Nasal cavity respiratory epithelium epithelial cell of viscerocranial mucosa (primary cell): ENCODE data around the gene HEY2. TPM values are rescaled to one million over a fixed set of nuclear protein-coding genes. Genes with fewer than 3 reads are reported as not detected.

Source experiments
- total RNA-seq: library from RNA; depleted of rRNA; stranded (reverse); fragments of >200 nt; gene quantifications from 2 replicates; pipeline ENCODE4 v1.2.3, GENCODE V29; 2014

Gene HEY2
- 0.34 and 0.36 TPM in 2 replicates for total RNA-seq

DNA sequence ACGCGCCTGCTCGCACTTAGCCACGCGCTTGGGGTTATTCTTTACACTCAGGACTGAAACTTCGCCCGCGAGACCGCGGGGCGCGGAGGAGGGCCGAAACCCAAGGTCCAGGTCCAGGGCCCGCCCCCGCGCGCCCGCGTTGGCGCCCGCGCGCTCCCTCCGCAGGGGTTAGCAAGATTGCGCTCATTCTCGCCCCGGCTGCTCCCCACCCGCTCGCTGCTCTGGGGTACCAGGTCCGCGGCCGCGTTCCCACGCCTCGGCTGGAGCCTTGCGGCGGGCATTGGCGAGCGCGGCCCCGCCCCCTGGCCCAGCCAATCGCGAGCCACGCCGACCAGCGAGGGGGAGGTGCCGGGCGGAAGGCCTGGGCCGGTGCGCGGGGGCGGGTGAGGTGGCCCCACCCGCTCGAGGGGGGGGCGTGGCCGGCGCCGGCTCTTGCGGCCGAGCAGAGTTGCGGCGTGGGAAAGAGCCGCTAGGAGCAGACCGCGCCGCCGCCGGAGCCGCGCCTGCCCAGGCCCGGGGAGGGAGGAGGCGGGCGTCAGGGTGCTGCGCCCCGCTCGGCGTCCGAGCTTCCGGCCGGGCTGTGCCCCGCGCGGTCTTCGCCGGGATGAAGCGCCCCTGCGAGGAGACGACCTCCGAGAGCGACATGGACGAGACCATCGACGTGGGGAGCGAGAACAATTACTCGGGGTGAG, at the start of gene HEY2:
Gene HEY2, plus strand, starts transcription at position 460 of the 692 bp plus-strand sequence. Its CDS starts 145 bp downstream, at position 605.

DNA sequence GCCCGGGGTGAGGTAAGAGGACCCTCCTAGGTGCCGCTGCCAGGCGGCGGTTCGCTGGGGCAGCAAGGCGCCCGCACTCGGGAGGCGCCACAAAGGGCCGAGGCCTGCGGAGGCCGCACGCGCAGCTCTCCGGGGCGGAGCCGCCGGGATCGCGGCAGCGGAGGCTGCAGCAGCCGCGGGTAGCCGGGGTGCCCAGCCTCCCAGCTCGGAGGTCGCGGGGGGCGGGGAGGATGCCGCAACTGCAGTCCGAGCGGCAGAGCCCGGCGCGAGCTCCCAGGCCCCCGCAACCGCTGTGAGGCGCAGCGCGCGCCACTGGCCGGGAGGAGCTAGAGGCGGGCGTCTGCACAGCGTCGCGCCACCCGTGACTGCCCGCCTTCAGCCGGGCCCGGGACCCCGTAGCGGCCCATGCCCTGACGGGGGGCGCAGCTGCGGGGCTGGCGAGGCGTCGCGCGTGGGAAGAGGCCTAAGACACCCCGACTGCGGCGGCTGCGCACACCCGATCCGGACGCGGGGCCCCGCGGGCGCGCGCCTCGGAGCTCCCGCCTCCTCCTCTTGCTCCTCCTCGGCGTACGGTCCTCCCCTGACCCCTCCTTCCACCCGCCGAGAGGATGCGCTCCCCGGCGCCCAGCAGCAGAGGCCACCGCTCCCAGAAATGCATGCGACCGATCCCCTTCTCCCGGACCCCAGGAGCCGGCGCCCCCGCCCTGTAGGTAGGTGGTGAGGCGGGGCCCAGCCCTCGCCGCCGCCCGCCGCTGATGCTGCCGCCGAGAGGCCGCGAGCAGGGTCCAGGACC, 41.1 kb downstream of the HEY2 start, which contains the start of gene NCOA7:
Gene NCOA7, plus strand, starts transcription at position 603 of the 793 bp plus-strand sequence. CDS start 24,395 bp downstream, outside the sequence.

Other genes with a start within 250 kb of the HEY2 start
- 66.0 and 151 TPM in 2 replicates for gene NCOA7, start 41.3 kb downstream of the HEY2 start, total RNA-seq
- 28.7 and 33.2 TPM in 2 replicates for gene HINT3, start 207.1 kb downstream of the HEY2 start, total RNA-seq
- gene TRMT11, start 236.9 kb downstream of the HEY2 start, total RNA-seq: 27.8 and 28.7 TPM in 2 replicates